ENCODE data around the gene IRS4. TPM values are rescaled to one million over a fixed set of nuclear protein-coding genes. Genes with fewer than 3 reads are reported as not detected.

The IRS4 gene
- total RNA-seq (2022) (not detected in 2 replicates), Bru-seq, nascent RNA (not detected), BruChase-seq, experiment 1, labeled RNA remaining after a 6-hour chase (not detected), BruChase-seq, experiment 2, labeled RNA remaining after a 2-hour chase (not detected)
- long read RNA-seq = 0 reads

GRCh38 chrX:108736509-108737479 is at the start of gene IRS4:
IRS4 (minus strand) TSS chrX:108736563.
- TF ChIP-seq CTCF (IDR thresholded peaks at IDR 0.05; ENCODE audit: unreplicated experiment) = no peak
- H3K9me3 Mint-ChIP-seq (ENCODE audit: unreplicated experiment) = no peaks in the 10 kb centered on the region
- CTCF ChIA-PET = no interaction called here
- no peaks in the 10 kb centered on the region for H3K4me1 Mint-ChIP-seq (ENCODE audit: insufficient read depth, unreplicated experiment)
- POLR2A ChIA-PET = no interaction called here
- DNase-seq (ENCODE audit: unreplicated experiment) = no peak
- BruUV-seq (replicated peaks) = no TSS peak
- no peak within 1 kb of the TSS for H3K4me3 Mint-ChIP-seq (ENCODE audit: unreplicated experiment)
- H3K27me3 Mint-ChIP-seq (ENCODE audit: insufficient read depth, unreplicated experiment) = peaks cover 88% of the 10 kb centered on the region
- no peak within 1 kb of the TSS for H3K27ac Mint-ChIP-seq (ENCODE audit: low read depth, unreplicated experiment)
- intact Hi-C loops (cut with micrococcal nuclease) = no loop called here
- no peaks in the 10 kb centered on the region for H3K36me3 Mint-ChIP-seq (ENCODE audit: insufficient read depth, unreplicated experiment)

GRCh38 chrX:108772549-108772948 is 36.2 kb upstream of the IRS4 start:
- CTCF ChIA-PET = no interaction called here
- POLR2A ChIA-PET = no interaction called here
- no peak for TF ChIP-seq CTCF (IDR thresholded peaks at IDR 0.05; ENCODE audit: unreplicated experiment)
- Mint-ChIP-seq H3K4me3 (ENCODE audit: unreplicated experiment) (no peak overlapping the region), H3K4me1 (ENCODE audit: insufficient read depth, unreplicated experiment) (no peaks in the 10 kb centered on the region), H3K27me3 (ENCODE audit: insufficient read depth, unreplicated experiment) (peaks cover 32% of the 10 kb centered on the region), H3K36me3 (ENCODE audit: insufficient read depth, unreplicated experiment) (no peaks in the 10 kb centered on the region), H3K9me3 (ENCODE audit: unreplicated experiment) (peaks cover 8% of the 10 kb centered on the region), H3K27ac (ENCODE audit: low read depth, unreplicated experiment) (no peak overlapping the region)
- no TSS peak for BruUV-seq (replicated peaks)
- intact Hi-C loops (cut with micrococcal nuclease) = no loop called here
- no peak for DNase-seq (ENCODE audit: unreplicated experiment)

GRCh38 chrX:108763559-108763958 is 27.2 kb upstream of the IRS4 start:
- Mint-ChIP-seq H3K27ac (ENCODE audit: low read depth, unreplicated experiment) (no peak overlapping the region), H3K4me3 (ENCODE audit: unreplicated experiment) (no peak overlapping the region), H3K9me3 (ENCODE audit: unreplicated experiment) (no peaks in the 10 kb centered on the region), H3K4me1 (ENCODE audit: insufficient read depth, unreplicated experiment) (no peaks in the 10 kb centered on the region), H3K36me3 (ENCODE audit: insufficient read depth, unreplicated experiment) (no peaks in the 10 kb centered on the region), H3K27me3 (ENCODE audit: insufficient read depth, unreplicated experiment) (peaks cover 77% of the 10 kb centered on the region)
- BruUV-seq (replicated peaks) = no TSS peak
- ChIA-PET POLR2A (no interaction called here), CTCF (no interaction called here)
- intact Hi-C loops (cut with micrococcal nuclease) = no loop called here
- no peak for TF ChIP-seq CTCF (IDR thresholded peaks at IDR 0.05; ENCODE audit: unreplicated experiment)
- DNase-seq (ENCODE audit: unreplicated experiment) = no peak

GRCh38 chrX:108740299-108740774 is 4.0 kb upstream of the IRS4 start:
- no peaks in the 10 kb centered on the region for H3K4me1 Mint-ChIP-seq (ENCODE audit: insufficient read depth, unreplicated experiment)
- POLR2A ChIA-PET = interaction anchor here (1.2 kb wide), 1 partner anchor 128 kb away, joined by 3 read pairs; no protein-coding TSS in a partner anchor

More at GRCh38 chrX:108740299-108740774, 4.0 kb upstream of the IRS4 start:
- Mint-ChIP-seq H3K4me3 (ENCODE audit: unreplicated experiment) (no peak overlapping the region), H3K27me3 (ENCODE audit: insufficient read depth, unreplicated experiment) (peaks cover 81% of the 10 kb centered on the region), H3K27ac (ENCODE audit: low read depth, unreplicated experiment) (no peak overlapping the region), H3K36me3 (ENCODE audit: insufficient read depth, unreplicated experiment) (no peaks in the 10 kb centered on the region), H3K9me3 (ENCODE audit: unreplicated experiment) (no peaks in the 10 kb centered on the region)
- BruUV-seq (replicated peaks) = no TSS peak
- CTCF ChIA-PET = no interaction called here
- intact Hi-C loops (cut with micrococcal nuclease) = no loop called here
- DNase-seq (ENCODE audit: unreplicated experiment) = no peak
- TF ChIP-seq CTCF (IDR thresholded peaks at IDR 0.05; ENCODE audit: unreplicated experiment) = no peak

Data from MCF 10A (cell line).